MM.1S (cell line): ENCODE results near the gene TTC9C.

Source experiments
- DNase-seq: peaks from one replicate; pipeline ENCODE4 v3.0.0-alpha.2; 2015
- H2AFZ ChIP-seq: fragments of 300-600 bp; sonication (generic); 2 replicates; pipeline ENCODE4 v1.6.0; 2016; ENCODE audit warnings: antibody characterized with exemption, low read length
- H3F3A ChIP-seq: fragments of 300-600 bp; sonication (generic); 2 replicates; pipeline ENCODE4 v1.6.1; 2016; ENCODE audit warnings: mild to moderate bottlenecking, antibody characterized with exemption, low read length, moderate library complexity, mixed read lengths; ENCODE audit not compliant: insufficient read depth
- H3K27ac ChIP-seq: fragments of 300-600 bp; sonication (generic); 2 replicates; pipeline ENCODE4 v1.5.1; 2016; ENCODE audit warnings: mild to moderate bottlenecking, low read length
- H3K27me3 ChIP-seq: fragments of 300-600 bp; sonication (generic); replicated peaks from 2 replicates; pipeline ENCODE4 v1.6.0; 2016; ENCODE audit warnings: low read length; ENCODE audit not compliant: insufficient read depth
- H3K36me3 ChIP-seq: fragments of 300-600 bp; sonication (generic); replicated peaks from 2 replicates; pipeline ENCODE4 v1.6.1; 2016; ENCODE audit warnings: mild to moderate bottlenecking, low read length, mixed read lengths; ENCODE audit not compliant: insufficient read depth
- H3K4me1 ChIP-seq: fragments of 300-600 bp; sonication (generic); 2 replicates; pipeline ENCODE4 v1.6.1; 2016; ENCODE audit warnings: low read length, mixed read lengths
- H3K4me2 ChIP-seq: fragments of 300-600 bp; sonication (generic); 2 replicates; pipeline ENCODE4 v1.6.0; 2016; ENCODE audit warnings: low read depth, low read length
- H3K4me3 ChIP-seq: fragments of 300-600 bp; sonication (generic); 2 replicates; pipeline ENCODE4 v1.5.1; 2016; ENCODE audit warnings: low read length, mixed read lengths
- H3K79me2 ChIP-seq: fragments of 300-600 bp; sonication (generic); 2 replicates; pipeline ENCODE4 v1.6.1; 2016; ENCODE audit warnings: mixed run types, low read length, mixed read lengths
- H3K9ac ChIP-seq: fragments of 300-600 bp; sonication (generic); 2 replicates; pipeline ENCODE4 v1.6.1; 2016; ENCODE audit warnings: low read length, mixed read lengths
- H3K9me2 ChIP-seq: fragments of 300-600 bp; sonication (generic); replicated peaks from 2 replicates; pipeline ENCODE4 v1.6.1; 2016; ENCODE audit warnings: mild to moderate bottlenecking, low read length, mixed read lengths; ENCODE audit not compliant: insufficient read depth
- H3K9me3 ChIP-seq: fragments of 300-600 bp; sonication (generic); replicated peaks from 2 replicates; pipeline ENCODE4 v1.6.1; 2016; ENCODE audit warnings: mild to moderate bottlenecking, low read length, mixed read lengths; ENCODE audit not compliant: insufficient read depth
- H4K20me1 ChIP-seq: fragments of 300-600 bp; sonication (generic); 2 replicates; pipeline ENCODE4 v1.6.1; 2016; ENCODE audit warnings: mild to moderate bottlenecking, low read length, moderate library complexity, mixed read lengths; ENCODE audit not compliant: insufficient read depth
- EZH2 ChIP-seq: fragments of 300-600 bp; sonication (generic); optimal IDR thresholded peaks from 2 replicates; pipeline ENCODE3; 2017; ENCODE audit warnings: low read depth, mild to moderate bottlenecking, antibody characterized with exemption, low read length, mixed read lengths
- EZH2phosphoT487 ChIP-seq: fragments of 300-600 bp; sonication (generic); IDR thresholded peaks from 2 replicates; pipeline ENCODE4 v1.6.1; 2018; ENCODE audit warnings: antibody characterized with exemption, low read length
- TF ChIP-seq, protein P1 (sequence below): fragments of 300-600 bp; sonication (generic); IDR thresholded peaks from 2 replicates; pipeline ENCODE4 v1.5.1; 2016; ENCODE audit warnings: antibody characterized with exemption, low read length, mixed read lengths

Gene TTC9C

DNA sequence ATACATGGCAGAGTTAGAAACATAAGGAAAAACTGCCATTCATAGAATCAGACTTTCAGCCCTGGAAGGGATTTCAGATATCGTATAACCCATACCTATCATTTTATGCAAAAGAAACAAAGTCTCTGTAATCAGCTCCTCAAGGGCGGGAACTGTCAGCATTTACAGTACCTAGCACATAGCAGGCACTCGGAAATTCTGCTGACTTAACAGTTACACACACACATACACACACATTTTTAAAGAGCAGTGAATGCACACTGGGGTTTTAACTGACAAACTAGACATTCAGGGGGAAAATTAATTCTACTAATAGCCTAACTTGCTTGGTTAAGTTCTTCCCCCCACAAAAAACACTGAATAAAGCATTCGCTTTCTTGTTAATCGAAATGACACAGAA is 12.1 kb upstream of the TTC9C start:
- TF ChIP-seq EZH2 (no peak), EZH2phosphoT487 (no peak)
- TF ChIP-seq, protein P1, sequence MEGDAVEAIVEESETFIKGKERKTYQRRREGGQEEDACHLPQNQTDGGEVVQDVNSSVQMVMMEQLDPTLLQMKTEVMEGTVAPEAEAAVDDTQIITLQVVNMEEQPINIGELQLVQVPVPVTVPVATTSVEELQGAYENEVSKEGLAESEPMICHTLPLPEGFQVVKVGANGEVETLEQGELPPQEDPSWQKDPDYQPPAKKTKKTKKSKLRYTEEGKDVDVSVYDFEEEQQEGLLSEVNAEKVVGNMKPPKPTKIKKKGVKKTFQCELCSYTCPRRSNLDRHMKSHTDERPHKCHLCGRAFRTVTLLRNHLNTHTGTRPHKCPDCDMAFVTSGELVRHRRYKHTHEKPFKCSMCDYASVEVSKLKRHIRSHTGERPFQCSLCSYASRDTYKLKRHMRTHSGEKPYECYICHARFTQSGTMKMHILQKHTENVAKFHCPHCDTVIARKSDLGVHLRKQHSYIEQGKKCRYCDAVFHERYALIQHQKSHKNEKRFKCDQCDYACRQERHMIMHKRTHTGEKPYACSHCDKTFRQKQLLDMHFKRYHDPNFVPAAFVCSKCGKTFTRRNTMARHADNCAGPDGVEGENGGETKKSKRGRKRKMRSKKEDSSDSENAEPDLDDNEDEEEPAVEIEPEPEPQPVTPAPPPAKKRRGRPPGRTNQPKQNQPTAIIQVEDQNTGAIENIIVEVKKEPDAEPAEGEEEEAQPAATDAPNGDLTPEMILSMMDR, result no peak
- H3K36me3 ChIP-seq, result peaks cover 26% of the 10 kb centered on the region
- H3K4me1 ChIP-seq, result peaks cover 55% of the 10 kb centered on the region
- DNase-seq, result no peak
- no peaks in the 10 kb centered on the region for H3K27me3 ChIP-seq
- no peaks in the 10 kb centered on the region for H3K9me2 ChIP-seq
- H3K27ac ChIP-seq, result peak overlapping the region; percentile 6; the same call in 1 of the 2 replicates
- H3K4me2 ChIP-seq, result no peak overlapping the region; the same call in 1 of the 2 replicates
- H3K79me2 ChIP-seq, result peaks cover 87% of the 10 kb centered on the region
- no peak overlapping the region for H2AFZ ChIP-seq
- no peak overlapping the region for H3K4me3 ChIP-seq
- no peaks in the 10 kb centered on the region for H3K9me3 ChIP-seq
- no peak overlapping the region for H3K9ac ChIP-seq
- no peaks in the 10 kb centered on the region for H4K20me1 ChIP-seq
- peaks cover 64% of the 10 kb centered on the region for H3F3A ChIP-seq

DNA sequence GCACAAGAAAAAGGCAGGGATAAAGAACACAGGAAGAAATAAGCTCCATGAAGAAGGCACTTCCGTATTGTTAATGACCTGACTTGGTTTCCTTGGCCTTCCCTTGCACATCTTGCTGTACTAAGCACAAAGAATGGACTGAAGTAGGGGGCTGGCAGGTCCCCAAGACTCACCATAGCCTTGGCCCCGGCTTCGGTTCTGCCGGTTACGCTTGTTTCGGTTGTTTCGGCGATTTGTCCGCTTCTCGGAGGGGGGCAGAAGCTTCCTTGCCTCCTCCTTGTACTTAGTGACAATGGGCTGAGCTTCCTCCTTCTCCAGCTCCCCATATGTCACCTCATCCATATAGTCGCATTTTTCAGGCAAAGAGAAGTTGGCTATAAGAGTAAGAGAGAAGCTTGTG is 11.5 kb upstream of the TTC9C start:
- DNase-seq, result no peak
- Histone ChIP-seq H3K4me2 (no peak overlapping the region), H3K9me3 (no peaks in the 10 kb centered on the region), H3K36me3 (peaks cover 32% of the 10 kb centered on the region), H3K4me1 (peaks cover 55% of the 10 kb centered on the region), H3K9me2 (no peaks in the 10 kb centered on the region), H3F3A (peaks cover 68% of the 10 kb centered on the region), H3K27me3 (no peaks in the 10 kb centered on the region), H3K79me2 (peaks cover 87% of the 10 kb centered on the region), H4K20me1 (no peaks in the 10 kb centered on the region), H3K27ac (peak overlapping the region; percentile 6; the same call in 1 of the 2 replicates), H3K4me3 (no peak overlapping the region), H3K9ac (no peak overlapping the region), H2AFZ (no peak overlapping the region)
- no peak for TF ChIP-seq EZH2phosphoT487

DNA sequence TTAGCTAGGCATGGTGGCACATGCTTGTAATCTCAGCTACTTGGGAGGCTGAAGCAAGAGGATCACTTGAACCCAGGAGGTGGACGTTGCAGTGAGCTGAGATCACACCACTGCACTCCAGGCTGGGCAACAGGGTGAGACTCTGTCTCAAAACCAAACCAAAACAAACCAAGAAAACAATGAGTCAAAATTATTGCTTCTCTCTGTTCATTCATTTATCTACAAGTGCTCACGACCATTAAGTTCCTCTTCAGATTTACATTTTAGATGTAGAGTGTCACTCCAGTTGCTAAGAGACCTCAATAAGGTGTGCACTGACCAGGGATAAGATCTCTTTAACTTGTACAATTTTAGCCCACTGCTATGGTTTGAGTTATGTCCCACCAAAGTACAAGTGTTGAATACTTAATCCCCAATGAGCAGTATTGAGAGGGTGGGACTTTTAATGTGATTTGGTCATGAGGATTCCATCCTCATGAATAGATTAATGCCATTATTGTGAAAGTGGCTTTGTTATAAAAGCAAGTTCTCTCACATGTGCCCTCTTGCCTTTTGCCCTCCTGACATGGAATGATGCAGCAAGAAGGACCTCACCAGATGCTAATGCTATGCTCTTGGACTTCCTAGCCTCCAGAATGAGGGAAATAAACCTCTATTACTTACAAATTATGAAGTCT is 8.8 kb upstream of the TTC9C start:
- Histone ChIP-seq H3F3A (peaks cover 53% of the 10 kb centered on the region), H2AFZ (no peak overlapping the region), H3K4me2 (no peak overlapping the region), H3K4me1 (peaks cover 40% of the 10 kb centered on the region), H3K9me2 (no peaks in the 10 kb centered on the region), H3K4me3 (no peak overlapping the region), H3K9ac (no peak overlapping the region), H3K27ac (no peak overlapping the region), H3K27me3 (no peaks in the 10 kb centered on the region), H3K79me2 (peaks cover 98% of the 10 kb centered on the region), H3K9me3 (no peaks in the 10 kb centered on the region), H4K20me1 (peaks cover 10% of the 10 kb centered on the region; the same call in 1 of the 2 replicates), H3K36me3 (peaks cover 54% of the 10 kb centered on the region)
- no peak for TF ChIP-seq EZH2
- TF ChIP-seq, protein P1, result no peak
- TF ChIP-seq EZH2phosphoT487, result no peak
- no peak for DNase-seq

DNA sequence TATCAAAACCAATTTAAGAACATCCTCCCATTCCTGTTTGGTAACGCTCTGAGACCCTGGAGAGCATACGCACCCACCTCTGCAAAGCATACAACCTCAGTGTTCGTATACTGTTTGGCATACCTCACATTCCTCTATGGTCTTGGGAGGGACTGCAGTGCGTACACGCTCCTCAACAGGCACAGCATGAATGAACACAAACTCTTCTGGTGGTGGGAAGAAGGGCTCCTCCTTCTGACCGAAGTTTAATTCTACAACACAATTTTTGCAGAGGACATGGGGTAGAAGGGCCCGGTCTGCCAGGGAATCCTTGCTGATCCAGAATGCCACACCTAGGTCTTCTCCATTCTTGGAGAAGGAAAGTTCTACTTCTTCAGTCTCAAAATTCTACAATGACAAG is 6.3 kb upstream of the TTC9C start:
- H3F3A ChIP-seq, result peaks cover 39% of the 10 kb centered on the region
- no peaks in the 10 kb centered on the region for H3K27me3 ChIP-seq
- H3K4me2 ChIP-seq, result no peak overlapping the region
- peaks cover 97% of the 10 kb centered on the region for H3K79me2 ChIP-seq
- H3K4me3 ChIP-seq, result no peak overlapping the region
- DNase-seq, result no peak
- peaks cover 10% of the 10 kb centered on the region; the same call in 1 of the 2 replicates for H4K20me1 ChIP-seq
- H3K9ac ChIP-seq, result no peak overlapping the region
- H3K9me2 ChIP-seq, result no peaks in the 10 kb centered on the region
- H3K4me1 ChIP-seq, result peaks cover 19% of the 10 kb centered on the region
- H3K27ac ChIP-seq, result no peak overlapping the region
- H2AFZ ChIP-seq, result no peak overlapping the region
- no peaks in the 10 kb centered on the region for H3K9me3 ChIP-seq
- TF ChIP-seq EZH2 (no peak), EZH2phosphoT487 (no peak)
- TF ChIP-seq, protein P1, result peak; percentile 18; the same call in 1 of the 2 replicates
- H3K36me3 ChIP-seq, result peaks cover 44% of the 10 kb centered on the region
